Measurements from ENCODE around the gene ZNF124.

DNA sequence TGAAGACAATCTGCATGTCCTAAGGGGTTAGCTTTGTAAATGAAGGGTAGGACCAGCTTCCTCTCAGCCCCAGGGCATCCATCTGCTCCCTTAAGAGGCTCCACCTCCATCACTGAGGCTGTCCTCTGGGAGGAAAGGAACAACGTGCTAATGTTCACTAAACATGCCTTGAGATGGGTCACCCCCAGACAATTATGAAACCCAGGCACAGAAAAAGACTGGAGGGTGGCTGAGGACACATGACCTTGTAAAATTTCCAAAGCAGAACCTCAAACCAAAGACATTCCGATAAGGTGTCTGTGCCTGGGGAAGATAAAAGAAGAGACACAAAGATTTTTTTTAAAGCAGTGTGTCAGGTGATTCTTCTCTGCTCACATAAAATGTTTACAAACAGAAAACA lies 37.6 kb upstream of the ZNF124 start:
- TF ChIP-seq FOXK2 (IDR thresholded peaks at IDR 0.05) (no peak), SP1 (IDR thresholded peaks at IDR 0.05) (no peak), L3MBTL2 (conservative IDR thresholded peaks at IDR 0.05) (no peak), FOXA1 (IDR thresholded peaks at IDR 0.05) (no peak), NFRKB (IDR thresholded peaks at IDR 0.05) (no peak), HDGF (IDR thresholded peaks at IDR 0.05; ENCODE audit: borderline replicate concordance) (no peak), SUZ12 (IDR thresholded peaks at IDR 0.05) (no peak)
- TF ChIP-seq, protein P1, sequence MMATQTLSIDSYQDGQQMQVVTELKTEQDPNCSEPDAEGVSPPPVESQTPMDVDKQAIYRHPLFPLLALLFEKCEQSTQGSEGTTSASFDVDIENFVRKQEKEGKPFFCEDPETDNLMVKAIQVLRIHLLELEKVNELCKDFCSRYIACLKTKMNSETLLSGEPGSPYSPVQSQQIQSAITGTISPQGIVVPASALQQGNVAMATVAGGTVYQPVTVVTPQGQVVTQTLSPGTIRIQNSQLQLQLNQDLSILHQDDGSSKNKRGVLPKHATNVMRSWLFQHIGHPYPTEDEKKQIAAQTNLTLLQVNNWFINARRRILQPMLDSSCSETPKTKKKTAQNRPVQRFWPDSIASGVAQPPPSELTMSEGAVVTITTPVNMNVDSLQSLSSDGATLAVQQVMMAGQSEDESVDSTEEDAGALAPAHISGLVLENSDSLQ (IDR thresholded peaks at IDR 0.05): no peak
